H9 (cell line): Measurements from ENCODE around the gene SIGLEC5. TPM values are rescaled to one million over a fixed set of nuclear protein-coding genes. Genes with fewer than 3 reads are reported as not detected.

Source experiments
- DNase-seq: peaks from one replicate; pipeline ENCODE4 v3.0.0-alpha.2; 2017
- H2AFZ ChIP-seq: one replicate; pipeline ENCODE4 v1.6.1; 2013; ENCODE audit warnings: mild to moderate bottlenecking, low read length, control low read depth, moderate library complexity
- H2AK5ac ChIP-seq: 2 replicates; pipeline ENCODE4 v1.6.1; 2013; ENCODE audit warnings: low read length, control low read depth, mixed read lengths; ENCODE audit not compliant: insufficient read length
- H2BK120ac ChIP-seq: one replicate; pipeline ENCODE4 v1.6.1; 2013; ENCODE audit warnings: low read depth, mild to moderate bottlenecking, low read length, control low read depth, inconsistent platforms; ENCODE audit not compliant: poor library complexity, severe bottlenecking
- H2BK12ac ChIP-seq: 2 replicates; pipeline ENCODE4 v1.6.1; 2013; ENCODE audit warnings: low read length, control low read depth, mixed read lengths, low read depth; ENCODE audit not compliant: insufficient read length
- H2BK15ac ChIP-seq: 2 replicates; pipeline ENCODE4 v1.6.1; 2013; ENCODE audit warnings: low read depth, low read length, control low read depth
- H2BK20ac ChIP-seq: one replicate; pipeline ENCODE4 v1.6.1; 2013; ENCODE audit warnings: low read depth, mild to moderate bottlenecking, low read length, control low read depth, inconsistent platforms; ENCODE audit not compliant: poor library complexity, severe bottlenecking
- H2BK5ac ChIP-seq: 2 replicates; pipeline ENCODE4 v1.6.1; 2013; ENCODE audit warnings: low read length, control low read depth, mixed read lengths; ENCODE audit not compliant: insufficient read length
- H3K14ac ChIP-seq: 2 replicates; pipeline ENCODE4 v1.6.1; 2013; ENCODE audit warnings: low read length, control low read depth; ENCODE audit not compliant: insufficient read depth
- H3K18ac ChIP-seq: 2 replicates; pipeline ENCODE4 v1.6.1; 2013; ENCODE audit warnings: low read depth, mild to moderate bottlenecking, mixed read lengths, low read length, control low read depth; ENCODE audit not compliant: insufficient read length
- H3K23ac ChIP-seq: 2 replicates; pipeline ENCODE4 v1.6.1; 2013; ENCODE audit warnings: low read length, control low read depth, mixed read lengths, low read depth; ENCODE audit not compliant: insufficient read length
- H3K23me2 ChIP-seq: 2 replicates; pipeline ENCODE4 v1.6.1; 2013; ENCODE audit warnings: low read depth, mild to moderate bottlenecking, mixed read lengths, low read length, control low read depth; ENCODE audit not compliant: insufficient read length, poor library complexity, severe bottlenecking
- H3K27ac ChIP-seq: 2 replicates; pipeline ENCODE4 v1.5.1; 2013; ENCODE audit warnings: low read length, control low read depth, mixed read lengths, low read depth; ENCODE audit not compliant: insufficient read length
- H3K27me3 ChIP-seq: 2 replicates; pipeline ENCODE4 v1.6.1; 2013; ENCODE audit warnings: low read length, control low read depth, inconsistent platforms; ENCODE audit not compliant: insufficient read depth
- H3K4ac ChIP-seq: 2 replicates; pipeline ENCODE4 v1.6.1; 2013; ENCODE audit warnings: low read depth, mild to moderate bottlenecking, control low read depth, inconsistent platforms, low read length, moderate library complexity
- H3K4me1 ChIP-seq: 2 replicates; pipeline ENCODE4 v1.6.1; 2013; ENCODE audit warnings: low read length, control low read depth, inconsistent platforms; ENCODE audit not compliant: insufficient read depth
- H3K4me2 ChIP-seq: 2 replicates; pipeline ENCODE4 v1.6.1; 2013; ENCODE audit warnings: low read length, control low read depth, mixed read lengths; ENCODE audit not compliant: insufficient read length, insufficient read depth
- H3K56ac ChIP-seq: 2 replicates; pipeline ENCODE4 v1.6.1; 2013; ENCODE audit warnings: low read depth, mild to moderate bottlenecking, mixed read lengths, low read length, control low read depth; ENCODE audit not compliant: insufficient read length
- H3K79me1 ChIP-seq: 2 replicates; pipeline ENCODE4 v1.6.1; 2013; ENCODE audit warnings: low read depth, mild to moderate bottlenecking, moderate library complexity, low read length, control low read depth, inconsistent platforms; ENCODE audit not compliant: insufficient read depth, poor library complexity, severe bottlenecking
- H3K79me2 ChIP-seq: 2 replicates; pipeline ENCODE4 v1.6.1; 2013; ENCODE audit warnings: low read length, control low read depth, inconsistent platforms; ENCODE audit not compliant: insufficient read depth
- H3K9ac ChIP-seq: 2 replicates; pipeline ENCODE4 v1.6.1; 2013; ENCODE audit warnings: low read length, control low read depth, mixed read lengths; ENCODE audit not compliant: insufficient read length; ENCODE audit errors: extremely low read depth
- H3K9me3 ChIP-seq: one replicate; pipeline ENCODE4 v1.6.1; 2013; ENCODE audit warnings: low read depth, low read length, inconsistent platforms; ENCODE audit not compliant: control insufficient read depth
- H3T11ph ChIP-seq: one replicate; pipeline ENCODE4 v1.6.1; 2013; ENCODE audit warnings: mild to moderate bottlenecking, low read length, control low read depth, inconsistent platforms
- H4K20me1 ChIP-seq: one replicate; pipeline ENCODE4 v1.6.1; 2013; ENCODE audit not compliant: control insufficient read depth, insufficient read length, insufficient read depth
- H4K5ac ChIP-seq: 2 replicates; pipeline ENCODE4 v1.6.1; 2013; ENCODE audit warnings: low read depth, mild to moderate bottlenecking, mixed read lengths, low read length, control low read depth; ENCODE audit not compliant: insufficient read length
- H4K8ac ChIP-seq: replicated peaks from 2 replicates; pipeline ENCODE4 v1.6.1; 2013; ENCODE audit warnings: low read length, control low read depth, mixed read lengths, low read depth; ENCODE audit not compliant: insufficient read length
- H4K91ac ChIP-seq: 2 replicates; pipeline ENCODE4 v1.6.1; 2013; ENCODE audit warnings: low read depth, mild to moderate bottlenecking, moderate library complexity, mixed read lengths, low read length, control low read depth; ENCODE audit not compliant: insufficient read length
- H3K27ac Mint-ChIP-seq, 3 experiments: 2 replicates in 2 of 3; 3 replicates in 1 of 3; pipeline ENCODE4 v1.8.0; 2020 to 2021; ENCODE audit warnings: mixed read lengths in 3 of 3, mild to moderate bottlenecking in 1 of 3, moderate library complexity in 1 of 3
- H3K27me3 Mint-ChIP-seq: 2 replicates; pipeline ENCODE4 v1.8.0; 2021; ENCODE audit warnings: low read depth, mild to moderate bottlenecking, moderate library complexity, mixed read lengths
- H3K36me3 Mint-ChIP-seq, 3 experiments: 2 replicates in 2 of 3; 3 replicates in 1 of 3; pipeline ENCODE4 v1.8.0; 2020 to 2021; ENCODE audit warnings: low read depth in 3 of 3, mixed read lengths in 3 of 3; ENCODE audit not compliant: insufficient read depth in 1 of 3
- H3K4me1 Mint-ChIP-seq, 2 experiments: 2 replicates each; pipeline ENCODE4 v1.8.0; 2020; ENCODE audit warnings: mixed read lengths in 2 of 2
- H3K4me3 Mint-ChIP-seq, 2 experiments: 2 replicates in 1 of 2; 3 replicates in 1 of 2; pipeline ENCODE4 v1.8.0; 2020 to 2021; ENCODE audit warnings: mild to moderate bottlenecking in 2 of 2, mixed read lengths in 2 of 2, moderate library complexity in 1 of 2
- H3K9me3 Mint-ChIP-seq, 2 experiments: 2 replicates in 1 of 2; 3 replicates in 1 of 2; pipeline ENCODE4 v1.8.0; 2020; ENCODE audit warnings: mild to moderate bottlenecking in 2 of 2, mixed read lengths in 2 of 2, moderate library complexity in 1 of 2
- WGBS: extraction: QIAGEN DNeasy Blood & Tissue Kit; methylation state at CpG from one replicate; pipeline ENCODE4 v1.1.7; 2013; ENCODE audit warnings: missing lambda C conversion rate, low lambda C conversion rate, mixed read lengths; ENCODE audit not compliant: insufficient read length; ENCODE audit errors: extremely low coverage; 5-methylcytosine and 5-hydroxymethylcytosine counted together
- total RNA-seq: library from RNA; stranded (reverse); gene quantifications from 2 replicates; pipeline ENCODE4 v1.2.1, GENCODE V29; 2021
- TF ChIP-seq, protein P1 (sequence below): fragments of 200-600 bp; sonication (generic); conservative IDR thresholded peaks from 3 replicates; pipeline ENCODE4 v1.8.0; 2021; ENCODE audit warnings: antibody characterized with exemption, mild to moderate bottlenecking

Gene SIGLEC5
- total RNA-seq, 1 experiment from 2014 or later = not detected

DNA sequence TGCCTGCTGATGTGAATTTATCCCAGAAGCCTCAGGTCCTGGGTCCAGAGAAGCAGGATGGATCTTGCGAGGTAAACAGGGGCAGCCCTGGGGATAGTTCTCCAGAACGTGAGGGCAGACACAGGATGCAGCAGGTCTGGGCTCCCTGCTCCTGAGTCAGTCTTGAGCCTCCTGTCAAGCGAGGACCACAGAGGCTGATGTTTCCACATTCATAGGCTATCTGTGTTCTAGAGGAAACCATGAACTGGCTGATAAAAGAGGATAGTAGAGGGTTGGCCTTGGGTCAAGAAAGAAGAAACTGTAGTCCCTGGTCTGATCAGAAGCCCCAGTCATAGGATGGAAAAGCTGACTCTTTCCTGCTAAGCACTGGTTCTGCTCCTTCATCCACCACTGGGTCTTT lies 56.9 kb downstream of the SIGLEC5 start:
- peaks cover 4% of the 10 kb centered on the region for H3K27me3 Mint-ChIP-seq
- no peaks in the 10 kb centered on the region; the same call in 1 of the 2 replicates for H3K79me2 ChIP-seq
- no peak overlapping the region for H3K27ac Mint-ChIP-seq
- H3K36me3 Mint-ChIP-seq = peaks cover 6 to 21% (median 19%) of the 10 kb centered on the region in 3 experiments; a peak in 6 of 7 replicates
- no peak overlapping the region for H3K4ac ChIP-seq
- 0 out of 5 replicates have a peak overlapping the region, but pooled peaks of 1 of the 2 experiments have one; percentile 12 for H3K4me3 Mint-ChIP-seq
- H2BK15ac ChIP-seq = no peak overlapping the region
- no peak overlapping the region for H2AK5ac ChIP-seq
- no peaks in the 10 kb centered on the region for H3K79me1 ChIP-seq
- H3K9me3 ChIP-seq = no peaks in the 10 kb centered on the region
- H4K8ac ChIP-seq = no peak overlapping the region
- peaks cover 8 to 12% of the 10 kb centered on the region in 2 experiments for H3K4me1 Mint-ChIP-seq
- H3K4me2 ChIP-seq = no peak overlapping the region
- H3K27ac ChIP-seq = no peak overlapping the region
- H3K56ac ChIP-seq = no peak overlapping the region
- no peak overlapping the region for H2AFZ ChIP-seq
- H3K18ac ChIP-seq = no peak overlapping the region
- no peak overlapping the region for H2BK20ac ChIP-seq
- no peak overlapping the region for H4K5ac ChIP-seq
- no peaks in the 10 kb centered on the region for H4K20me1 ChIP-seq
- TF ChIP-seq, protein P1, sequence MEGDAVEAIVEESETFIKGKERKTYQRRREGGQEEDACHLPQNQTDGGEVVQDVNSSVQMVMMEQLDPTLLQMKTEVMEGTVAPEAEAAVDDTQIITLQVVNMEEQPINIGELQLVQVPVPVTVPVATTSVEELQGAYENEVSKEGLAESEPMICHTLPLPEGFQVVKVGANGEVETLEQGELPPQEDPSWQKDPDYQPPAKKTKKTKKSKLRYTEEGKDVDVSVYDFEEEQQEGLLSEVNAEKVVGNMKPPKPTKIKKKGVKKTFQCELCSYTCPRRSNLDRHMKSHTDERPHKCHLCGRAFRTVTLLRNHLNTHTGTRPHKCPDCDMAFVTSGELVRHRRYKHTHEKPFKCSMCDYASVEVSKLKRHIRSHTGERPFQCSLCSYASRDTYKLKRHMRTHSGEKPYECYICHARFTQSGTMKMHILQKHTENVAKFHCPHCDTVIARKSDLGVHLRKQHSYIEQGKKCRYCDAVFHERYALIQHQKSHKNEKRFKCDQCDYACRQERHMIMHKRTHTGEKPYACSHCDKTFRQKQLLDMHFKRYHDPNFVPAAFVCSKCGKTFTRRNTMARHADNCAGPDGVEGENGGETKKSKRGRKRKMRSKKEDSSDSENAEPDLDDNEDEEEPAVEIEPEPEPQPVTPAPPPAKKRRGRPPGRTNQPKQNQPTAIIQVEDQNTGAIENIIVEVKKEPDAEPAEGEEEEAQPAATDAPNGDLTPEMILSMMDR = no peak
- H3K23ac ChIP-seq = no peak overlapping the region
- no peak for DNase-seq
- no CpG with 5 or more reads among the region's 3 CpGs for WGBS
- no peak overlapping the region for H3T11ph ChIP-seq
- H3K14ac ChIP-seq = no peak overlapping the region
- H3K9ac ChIP-seq = no peak overlapping the region
- peaks cover 6% of the 10 kb centered on the region for H3K23me2 ChIP-seq
- no peak overlapping the region for H2BK12ac ChIP-seq
- no peak overlapping the region for H2BK5ac ChIP-seq
- no peaks in the 10 kb centered on the region for H3K27me3 ChIP-seq
- peaks cover 0 to 4% of the 10 kb centered on the region in 2 experiments; a peak in 2 of 5 replicates for H3K9me3 Mint-ChIP-seq
- no peaks in the 10 kb centered on the region for H3K4me1 ChIP-seq
- H4K91ac ChIP-seq = no peak overlapping the region
- no peak overlapping the region for H2BK120ac ChIP-seq
